Keratinocyte (primary cell): ENCODE results near the gene SH2D5. TPM values are rescaled to one million over a fixed set of nuclear protein-coding genes. Genes with fewer than 3 reads are reported as not detected.

Source experiments
- DNase-seq: peaks from one replicate; pipeline ENCODE4 v3.0.0-alpha.2; 2011; ENCODE audit warnings: low read depth, missing footprints, low spot score
- FAIRE-seq: peaks from 2 replicates; lab custom pipeline; 2011; peaks lifted over from hg19 to GRCh38; lab: Jason Lieb, UNC
- H2AFZ ChIP-seq: 2 replicates; pipeline ENCODE4 v1.6.0; 2012; ENCODE audit warnings: low read length, control low read depth, inconsistent platforms; ENCODE audit not compliant: control insufficient read depth
- H3K27ac ChIP-seq: 2 replicates; pipeline ENCODE4 v1.5.1; 2011; ENCODE audit warnings: low read length; ENCODE audit not compliant: control insufficient read depth, insufficient read depth
- H3K27me3 ChIP-seq: 3 replicates; pipeline ENCODE4 v1.6.0; 2011; ENCODE audit warnings: low read length; ENCODE audit not compliant: control insufficient read depth, insufficient read depth; ENCODE audit errors: extremely low read depth
- H3K36me3 ChIP-seq, 2 experiments: 2 replicates in 1 of 2; 3 replicates in 1 of 2; pipeline ENCODE4 v1.5.1; 2011; ENCODE audit warnings: low read length in 2 of 2, mild to moderate bottlenecking in 1 of 2; ENCODE audit not compliant: control insufficient read depth in 2 of 2, insufficient read depth in 2 of 2; ENCODE audit errors: extremely low read depth in 1 of 2
- H3K4me1 ChIP-seq: 3 replicates; pipeline ENCODE4 v1.5.1; 2011; ENCODE audit warnings: low read length; ENCODE audit not compliant: control insufficient read depth, insufficient read depth; ENCODE audit errors: extremely low read depth
- H3K4me2 ChIP-seq: 3 replicates; pipeline ENCODE4 v1.6.0; 2011; ENCODE audit warnings: low read depth, low read length; ENCODE audit not compliant: control insufficient read depth, insufficient read depth; ENCODE audit errors: extremely low read depth
- H3K4me3 ChIP-seq, 3 experiments: fragments of 200-600 bp in 1 of 3; sonication (generic) in 1 of 3; 2 replicates in 2 of 3; 3 replicates in 1 of 3; pipeline ENCODE4 v1.5.1; 2011 to 2016; ENCODE audit warnings: low read length in 3 of 3, mild to moderate bottlenecking in 3 of 3, control low read depth in 2 of 3, inconsistent platforms in 1 of 3, low read depth in 1 of 3, mixed read lengths in 1 of 3, mixed run types in 1 of 3, moderate library complexity in 1 of 3; ENCODE audit not compliant: control insufficient read depth in 2 of 3, insufficient read depth in 2 of 3; ENCODE audit errors: extremely low read depth in 1 of 3
- H3K79me2 ChIP-seq: 2 replicates; pipeline ENCODE4 v1.6.0; 2012; ENCODE audit warnings: low read length; ENCODE audit not compliant: control insufficient read depth, insufficient read depth
- H3K9ac ChIP-seq: 3 replicates; pipeline ENCODE4 v1.6.0; 2011; ENCODE audit warnings: low read length; ENCODE audit not compliant: control insufficient read depth, insufficient read depth; ENCODE audit errors: extremely low read depth
- H3K9me1 ChIP-seq: 3 replicates; pipeline ENCODE4 v1.6.0; 2011; ENCODE audit warnings: low read length; ENCODE audit not compliant: control insufficient read depth, insufficient read depth; ENCODE audit errors: extremely low read depth
- H3K9me3 ChIP-seq: 2 replicates; pipeline ENCODE4 v1.5.1; 2012; ENCODE audit warnings: low read depth, low read length; ENCODE audit not compliant: control insufficient read depth
- H4K20me1 ChIP-seq: 3 replicates; pipeline ENCODE4 v1.6.0; 2011; ENCODE audit warnings: low read length; ENCODE audit not compliant: control insufficient read depth, insufficient read depth; ENCODE audit errors: extremely low read depth
- EZH2 ChIP-seq: IDR thresholded peaks from one replicate; pipeline ENCODE4 v1.6.1; 2012; ENCODE audit warnings: inconsistent platforms, mild to moderate bottlenecking, low read length, moderate library complexity
- dilution Hi-C: fragments of 300-500 bp; cut with MboI; formaldehyde crosslinking; loops from one replicate; pipeline ENCODE4 v1.7.0; 2020; ENCODE audit warnings: low sequenced_read_pairs; ENCODE audit not compliant: extremely low pct_ligation_motif_present
- polyA plus RNA-seq, 5 experiments: library from polyadenylated mRNA; depleted of rRNA in 3 of 5; stranded (reverse) in 3 of 5; stranded (forward) in 1 of 5; unstranded in 1 of 5; fragments of >200 nt; gene quantifications; 1 replicate in 1 of 5; 2 replicates in 3 of 5; 3 replicates in 1 of 5; pipeline versions ENCODE4 v1.2.1 to v1.2.3, GENCODE V29; 2011 to 2012; ENCODE audit warnings: missing spikeins in 2 of 5, low read depth in 1 of 5, low replicate concordance in 1 of 5
- TF ChIP-seq, protein P1 (sequence below), 3 experiments: IDR thresholded peaks in 1 of 3; conservative IDR thresholded peaks in 1 of 3; optimal IDR thresholded peaks in 1 of 3; 2 replicates in 2 of 3; 3 replicates in 1 of 3; pipeline versions ENCODE3 to v1.5.1; 2011; ENCODE audit warnings: low read length in 3 of 3, mild to moderate bottlenecking in 3 of 3, moderate library complexity in 2 of 3, control low read depth in 1 of 3, inconsistent platforms in 1 of 3; ENCODE audit not compliant: insufficient read depth in 2 of 3; ENCODE audit errors: extremely low read depth in 1 of 3

SH2D5 gene
- polyA plus RNA-seq, 1 donor (not counting 4 experiments of a cell fraction or from before 2014, with no cell fraction given), result 60.8 TPM

DNA sequence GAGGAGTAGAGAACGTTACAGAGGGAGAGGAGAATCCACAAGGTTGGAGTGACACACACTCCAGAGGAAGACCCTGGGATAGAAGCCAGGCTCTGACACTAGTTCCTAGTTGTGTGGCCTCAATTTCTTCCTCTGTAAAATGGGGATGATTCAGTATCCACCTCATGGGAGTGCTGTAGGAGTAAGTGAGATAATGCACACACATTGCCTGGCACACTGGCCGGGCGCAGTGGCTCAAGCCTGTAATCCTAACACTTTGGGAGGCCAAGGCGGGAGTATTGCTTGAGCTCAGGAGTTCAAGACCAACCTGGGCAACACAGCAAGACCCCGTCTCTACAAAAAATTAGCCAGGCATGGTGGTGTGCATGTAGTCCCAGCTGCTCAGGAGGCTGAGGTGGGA, 23.6 kb downstream of the SH2D5 start:
- dilution Hi-C loops, result no loop called here
- TF ChIP-seq, protein P1, sequence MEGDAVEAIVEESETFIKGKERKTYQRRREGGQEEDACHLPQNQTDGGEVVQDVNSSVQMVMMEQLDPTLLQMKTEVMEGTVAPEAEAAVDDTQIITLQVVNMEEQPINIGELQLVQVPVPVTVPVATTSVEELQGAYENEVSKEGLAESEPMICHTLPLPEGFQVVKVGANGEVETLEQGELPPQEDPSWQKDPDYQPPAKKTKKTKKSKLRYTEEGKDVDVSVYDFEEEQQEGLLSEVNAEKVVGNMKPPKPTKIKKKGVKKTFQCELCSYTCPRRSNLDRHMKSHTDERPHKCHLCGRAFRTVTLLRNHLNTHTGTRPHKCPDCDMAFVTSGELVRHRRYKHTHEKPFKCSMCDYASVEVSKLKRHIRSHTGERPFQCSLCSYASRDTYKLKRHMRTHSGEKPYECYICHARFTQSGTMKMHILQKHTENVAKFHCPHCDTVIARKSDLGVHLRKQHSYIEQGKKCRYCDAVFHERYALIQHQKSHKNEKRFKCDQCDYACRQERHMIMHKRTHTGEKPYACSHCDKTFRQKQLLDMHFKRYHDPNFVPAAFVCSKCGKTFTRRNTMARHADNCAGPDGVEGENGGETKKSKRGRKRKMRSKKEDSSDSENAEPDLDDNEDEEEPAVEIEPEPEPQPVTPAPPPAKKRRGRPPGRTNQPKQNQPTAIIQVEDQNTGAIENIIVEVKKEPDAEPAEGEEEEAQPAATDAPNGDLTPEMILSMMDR (optimal IDR thresholded peaks at IDR 0.05 in 1 of 3, IDR thresholded peaks at IDR 0.05 in 1 of 3, conservative IDR thresholded peaks at IDR 0.05 in 1 of 3; ENCODE audit: extremely low read depth in 1 of 3, insufficient read depth in 2 of 3, low read length in 3 of 3), result no peak
- TF ChIP-seq EZH2, result no peak
- no peak for FAIRE-seq
- Histone ChIP-seq H3K36me3 (peaks cover 5 to 34% of the 10 kb centered on the region in 2 experiments), H3K27me3 (no peaks in the 10 kb centered on the region), H3K9ac (no peak overlapping the region), H3K4me2 (no peak overlapping the region), H3K27ac (no peak overlapping the region), H3K9me3 (no peaks in the 10 kb centered on the region), H3K4me1 (no peaks in the 10 kb centered on the region), H2AFZ (no peak overlapping the region), H4K20me1 (no peaks in the 10 kb centered on the region), H3K79me2 (no peaks in the 10 kb centered on the region), H3K4me3 (no peak overlapping the region), H3K9me1 (no peaks in the 10 kb centered on the region)
- DNase-seq, result no peak

DNA sequence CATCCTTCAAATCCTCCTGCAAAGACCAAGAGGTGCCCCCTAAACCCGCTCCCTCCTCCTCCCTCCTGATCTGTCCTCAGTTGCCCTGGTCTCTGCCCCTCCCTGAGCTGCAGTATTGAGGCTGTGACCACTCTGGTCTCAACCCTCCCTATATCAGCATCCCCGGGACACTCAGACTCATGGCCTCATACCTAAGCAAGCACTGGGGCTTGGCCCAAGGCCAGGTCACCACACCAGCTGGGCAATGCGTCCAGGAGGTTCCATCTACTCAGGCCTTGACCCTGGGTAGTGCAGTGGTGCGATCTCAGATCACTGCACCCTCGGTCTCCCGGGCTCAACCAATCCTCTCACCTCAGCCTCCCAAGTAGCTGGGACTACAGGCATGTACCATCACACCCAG, 24.4 kb downstream of the SH2D5 start:
- no peak overlapping the region for H3K27ac ChIP-seq
- TF ChIP-seq, protein P1 (optimal IDR thresholded peaks at IDR 0.05 in 1 of 3, IDR thresholded peaks at IDR 0.05 in 1 of 3, conservative IDR thresholded peaks at IDR 0.05 in 1 of 3; ENCODE audit: extremely low read depth in 1 of 3, insufficient read depth in 2 of 3, low read length in 3 of 3), result no peak
- TF ChIP-seq EZH2, result no peak
- no peaks in the 10 kb centered on the region for H3K79me2 ChIP-seq
- H3K27me3 ChIP-seq, result no peaks in the 10 kb centered on the region
- H4K20me1 ChIP-seq, result no peaks in the 10 kb centered on the region
- DNase-seq (no peak), FAIRE-seq (no peak)
- H3K4me3 ChIP-seq, result no peak overlapping the region
- peaks cover 5 to 31% of the 10 kb centered on the region in 2 experiments for H3K36me3 ChIP-seq
- dilution Hi-C loops, result no loop called here
- H3K4me1 ChIP-seq, result no peaks in the 10 kb centered on the region
- no peaks in the 10 kb centered on the region for H3K9me3 ChIP-seq
- H2AFZ ChIP-seq, result no peak overlapping the region
- no peak overlapping the region for H3K9ac ChIP-seq
- H3K4me2 ChIP-seq, result no peak overlapping the region
- H3K9me1 ChIP-seq, result no peaks in the 10 kb centered on the region
